ENCODE measurements around the gene STARD7.

Gene STARD7

GRCh38 chr2:96251721-96252292 is 43.2 kb upstream of the STARD7 start:
- Histone ChIP-seq H3K9me3 (ENCODE audit: insufficient read depth, low read depth, low read length) (no peaks in the 10 kb centered on the region), H3K9ac (ENCODE audit: low read depth, low read length, poor library complexity, severe bottlenecking) (no peak overlapping the region), H3K79me2 (ENCODE audit: insufficient read depth, low read length) (no peaks in the 10 kb centered on the region; the same call in 1 of the 2 replicates), H3K36me3 (ENCODE audit: insufficient read depth, low read length) (peaks cover 41% of the 10 kb centered on the region; the same call in 1 of the 2 replicates), H3K27me3 (ENCODE audit: insufficient read depth, low read length, poor library complexity, severe bottlenecking) (no peaks in the 10 kb centered on the region), H3K4me3 (ENCODE audit: low read length, poor library complexity, severe bottlenecking) (no peak overlapping the region), H3K4me2 (ENCODE audit: low read depth, low read length, poor library complexity, severe bottlenecking) (no peak overlapping the region), H3F3A (ENCODE audit: low read depth) (no peaks in the 10 kb centered on the region), H4K20me1 (ENCODE audit: insufficient read depth, low read length, poor library complexity, severe bottlenecking) (peaks cover 1% of the 10 kb centered on the region), H3K9me2 (replicated peaks; ENCODE audit: low read depth, low read length) (no peaks in the 10 kb centered on the region), H3K4me1 (ENCODE audit: insufficient read depth, low read length, poor library complexity, severe bottlenecking) (peaks cover 2% of the 10 kb centered on the region), H2AFZ (ENCODE audit: low read length) (no peak overlapping the region)
- TF ChIP-seq EZH2phosphoT487 (IDR thresholded peaks at IDR 0.05; ENCODE audit: borderline replicate concordance), result no peak
- TF ChIP-seq CTCF (conservative IDR thresholded peaks at IDR 0.05; ENCODE audit: low read length), result no peak

DNA sequence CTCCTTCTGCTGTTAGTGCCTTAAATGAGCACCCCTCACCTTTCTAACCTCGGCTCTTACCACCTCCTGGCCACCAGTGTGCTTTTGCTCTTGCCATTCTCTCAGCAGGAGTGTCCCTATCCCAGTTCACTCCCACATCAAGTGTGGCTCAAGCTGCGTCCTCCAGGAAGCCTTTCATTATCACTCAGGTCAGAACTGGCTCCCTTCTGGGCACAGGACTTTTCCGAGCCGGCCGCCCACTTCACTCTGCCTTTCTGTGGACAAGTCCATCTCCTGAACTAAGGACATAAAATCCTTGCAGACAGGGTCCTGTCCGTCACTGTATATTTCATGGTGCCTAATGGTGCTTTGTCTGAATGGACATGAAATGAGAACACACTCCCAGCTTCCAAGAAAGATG is 41.6 kb upstream of the STARD7 start:
- H3K36me3 ChIP-seq (ENCODE audit: insufficient read depth, low read length), result peaks cover 32% of the 10 kb centered on the region; the same call in 1 of the 2 replicates
- H2AFZ ChIP-seq (ENCODE audit: low read length), result no peak overlapping the region
- no peaks in the 10 kb centered on the region for H3K27me3 ChIP-seq (ENCODE audit: insufficient read depth, low read length, poor library complexity, severe bottlenecking)
- H3K4me1 ChIP-seq (ENCODE audit: insufficient read depth, low read length, poor library complexity, severe bottlenecking), result no peaks in the 10 kb centered on the region
- H3K79me2 ChIP-seq (ENCODE audit: insufficient read depth, low read length), result no peaks in the 10 kb centered on the region
- no peaks in the 10 kb centered on the region for H3K9me3 ChIP-seq (ENCODE audit: insufficient read depth, low read depth, low read length)
- no peaks in the 10 kb centered on the region for H3F3A ChIP-seq (ENCODE audit: low read depth)
- TF ChIP-seq EZH2phosphoT487 (IDR thresholded peaks at IDR 0.05; ENCODE audit: borderline replicate concordance), result no peak
- no peak for TF ChIP-seq CTCF (conservative IDR thresholded peaks at IDR 0.05; ENCODE audit: low read length)
- H4K20me1 ChIP-seq (ENCODE audit: insufficient read depth, low read length, poor library complexity, severe bottlenecking), result no peaks in the 10 kb centered on the region
- no peak overlapping the region for H3K4me3 ChIP-seq (ENCODE audit: low read length, poor library complexity, severe bottlenecking)
- H3K9me2 ChIP-seq (replicated peaks; ENCODE audit: low read depth, low read length), result no peaks in the 10 kb centered on the region
- no peak overlapping the region for H3K9ac ChIP-seq (ENCODE audit: low read depth, low read length, poor library complexity, severe bottlenecking)
- H3K4me2 ChIP-seq (ENCODE audit: low read depth, low read length, poor library complexity, severe bottlenecking), result no peak overlapping the region

DNA sequence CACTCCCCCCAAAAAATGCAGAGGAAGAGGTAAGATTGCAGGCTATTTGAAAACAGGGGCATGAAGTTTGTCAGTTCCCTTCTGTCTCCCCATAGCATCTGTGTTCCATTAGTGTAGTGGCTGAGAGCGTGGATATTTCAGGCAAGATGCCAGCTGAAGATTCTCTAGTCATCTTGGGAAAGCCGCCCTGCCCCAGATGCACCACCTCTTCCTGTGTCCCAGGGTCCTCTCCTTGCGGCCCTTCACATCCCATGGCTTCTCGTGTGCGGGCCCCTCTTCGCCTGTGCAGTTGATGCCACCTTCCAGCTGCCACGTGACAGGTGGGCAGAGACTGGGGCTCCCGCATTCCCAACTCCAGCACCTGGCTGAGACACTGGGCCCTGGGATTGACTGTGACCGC is 41.0 kb upstream of the STARD7 start:
- peaks cover 27% of the 10 kb centered on the region; the same call in 1 of the 2 replicates for H3K36me3 ChIP-seq (ENCODE audit: insufficient read depth, low read length)
- no peak overlapping the region for H3K9ac ChIP-seq (ENCODE audit: low read depth, low read length, poor library complexity, severe bottlenecking)
- no peak overlapping the region for H3K4me3 ChIP-seq (ENCODE audit: low read length, poor library complexity, severe bottlenecking)

More for the DNA sequence above, 41.0 kb upstream of the STARD7 start:
- Histone ChIP-seq H3K27me3 (ENCODE audit: insufficient read depth, low read length, poor library complexity, severe bottlenecking) (no peaks in the 10 kb centered on the region), H3F3A (ENCODE audit: low read depth) (no peaks in the 10 kb centered on the region), H3K4me2 (ENCODE audit: low read depth, low read length, poor library complexity, severe bottlenecking) (no peak overlapping the region), H3K79me2 (ENCODE audit: insufficient read depth, low read length) (no peaks in the 10 kb centered on the region), H3K9me3 (ENCODE audit: insufficient read depth, low read depth, low read length) (no peaks in the 10 kb centered on the region), H4K20me1 (ENCODE audit: insufficient read depth, low read length, poor library complexity, severe bottlenecking) (no peaks in the 10 kb centered on the region), H2AFZ (ENCODE audit: low read length) (no peak overlapping the region), H3K9me2 (replicated peaks; ENCODE audit: low read depth, low read length) (no peaks in the 10 kb centered on the region), H3K4me1 (ENCODE audit: insufficient read depth, low read length, poor library complexity, severe bottlenecking) (no peaks in the 10 kb centered on the region)
- TF ChIP-seq EZH2phosphoT487 (IDR thresholded peaks at IDR 0.05; ENCODE audit: borderline replicate concordance) (no peak), CTCF (conservative IDR thresholded peaks at IDR 0.05; ENCODE audit: low read length) (no peak)

Measured in Loucy (cell line).